ENCODE measurements around the gene CCNT2.
"Not testable (repeated sequence)": the region's sequence is repeated elsewhere in the genome, so short reads cannot be mapped to it uniquely, and the experiment has no call there.

Gene CCNT2

DNA sequence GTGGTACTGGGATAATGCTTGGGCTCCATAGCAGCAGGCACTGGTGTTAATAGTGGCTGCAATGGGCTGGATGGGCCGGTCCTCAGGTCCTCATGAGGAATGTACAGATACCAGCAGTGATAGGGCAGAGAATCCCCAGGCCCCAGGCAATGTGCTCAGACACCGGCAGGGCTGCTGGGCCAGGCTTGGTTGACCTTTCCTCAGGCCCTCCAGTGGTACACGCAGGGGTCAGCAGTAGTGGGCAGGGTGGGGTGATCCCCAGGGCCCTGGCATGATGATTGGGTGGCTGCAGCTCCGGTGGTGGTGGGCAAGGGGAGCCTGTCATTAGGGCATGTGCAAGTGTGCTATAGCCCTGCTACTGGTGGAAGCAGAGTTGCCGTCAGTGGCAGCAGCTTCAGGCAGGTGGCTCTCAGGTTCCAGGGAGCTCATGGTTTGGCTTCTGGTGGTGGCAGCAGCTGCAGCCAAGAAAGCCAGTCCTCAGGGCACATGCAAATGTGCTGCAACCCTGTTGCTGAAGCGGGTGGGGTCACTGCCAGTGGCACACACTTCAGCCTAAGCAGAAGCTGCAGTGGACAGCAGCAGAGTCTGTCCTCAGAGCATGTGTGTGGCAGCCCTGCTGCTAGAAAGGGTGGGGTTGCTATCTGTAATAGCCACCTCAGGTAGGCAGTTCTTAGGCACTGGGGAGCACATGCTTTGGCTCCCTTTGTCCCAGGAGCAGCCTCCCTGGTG is 56.8 kb downstream of the CCNT2 start:
- DNase-seq (ENCODE audit: low read depth), result no peak

DNA sequence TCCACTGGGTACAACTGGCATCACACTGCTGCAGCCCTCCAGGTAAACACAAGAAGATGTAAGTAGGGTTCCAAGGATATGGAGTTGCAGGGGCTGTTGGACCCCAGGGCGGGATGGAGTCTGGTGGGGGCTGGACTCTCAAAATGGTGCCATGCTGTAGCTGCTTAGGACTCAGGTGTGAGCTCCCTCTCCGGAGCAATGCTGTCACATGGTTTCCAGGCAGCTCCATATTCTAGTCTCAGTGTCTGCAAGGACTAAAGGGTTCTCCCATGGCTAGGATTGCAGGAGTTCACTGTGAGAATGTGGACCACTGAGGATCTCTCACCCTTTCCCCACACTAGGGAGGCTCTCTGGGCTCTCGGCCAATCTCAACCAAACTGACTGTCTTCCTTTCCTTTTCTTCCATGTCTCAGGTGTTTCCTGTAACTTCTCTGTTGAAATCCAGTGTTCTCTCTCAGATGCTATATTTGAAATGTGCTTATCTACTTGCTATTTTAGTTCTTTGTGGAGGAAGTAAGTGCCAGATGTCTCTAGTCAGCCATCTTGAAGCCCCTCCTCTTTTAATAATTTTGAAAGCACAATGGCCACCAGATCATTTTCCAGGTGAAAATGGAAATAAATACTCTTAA is 57.6 kb downstream of the CCNT2 start:
- no peak for DNase-seq (ENCODE audit: low read depth)

DNA sequence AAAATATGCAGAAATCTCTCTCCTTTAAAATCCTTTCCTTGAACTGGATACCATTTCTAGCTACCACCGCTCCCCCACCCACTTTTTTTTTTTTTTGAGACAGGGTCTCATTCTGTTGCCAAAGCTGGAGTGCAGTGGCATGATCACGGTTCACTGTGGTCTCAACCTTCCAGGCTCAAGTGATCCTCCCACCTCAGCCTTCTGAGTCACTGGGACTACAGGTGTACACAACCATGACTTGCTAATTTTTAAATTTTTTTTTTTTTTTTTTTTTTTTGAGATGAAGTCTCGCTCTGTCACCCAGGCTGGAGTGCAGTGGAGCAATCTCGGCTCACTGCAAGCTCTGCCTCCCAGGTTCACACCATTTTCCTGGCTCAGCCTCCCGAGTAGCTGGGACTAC is 58.5 kb downstream of the CCNT2 start:
- DNase-seq (ENCODE audit: low read depth), result not testable (repeated sequence)

DNA sequence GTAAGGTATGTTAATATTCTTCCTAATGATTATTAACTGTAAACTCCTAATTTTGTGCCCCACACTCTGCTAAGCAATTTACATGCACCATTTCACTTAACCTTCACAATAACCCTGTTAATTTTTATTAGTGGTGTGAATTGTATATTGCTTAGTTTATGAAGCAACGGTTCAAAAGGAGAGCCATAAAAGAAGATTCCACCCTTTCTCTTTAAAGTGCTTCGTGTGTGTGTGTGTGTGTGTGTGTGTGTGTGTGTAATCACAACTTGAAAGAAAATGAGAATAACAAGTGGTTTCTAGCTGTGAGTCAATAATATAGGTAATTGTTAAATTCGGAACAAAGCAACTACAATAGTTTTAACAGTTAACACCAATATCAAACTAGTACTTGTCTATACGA is 60.6 kb downstream of the CCNT2 start:
- DNase-seq (ENCODE audit: low read depth), result no peak

DNA sequence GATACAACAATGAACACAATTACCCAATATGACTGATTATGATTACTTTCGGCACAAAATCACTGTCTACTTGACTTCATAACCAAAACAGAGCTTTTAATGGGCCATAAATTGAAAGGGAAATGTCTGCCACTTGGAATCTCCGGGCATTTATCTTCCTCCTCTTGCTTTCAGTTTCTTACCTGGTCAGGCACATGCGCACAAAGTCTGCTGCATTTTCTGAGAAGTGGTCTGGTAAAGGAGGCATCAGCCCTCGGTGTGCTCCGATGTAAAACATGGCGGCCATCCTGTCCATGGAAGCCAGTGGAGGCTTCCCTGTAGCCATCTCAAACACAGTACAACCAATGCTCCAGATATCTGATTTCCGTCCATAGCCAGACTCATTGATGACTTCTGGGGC is 62.0 kb downstream of the CCNT2 start:
- DNase-seq (ENCODE audit: low read depth), result no peak

DNA sequence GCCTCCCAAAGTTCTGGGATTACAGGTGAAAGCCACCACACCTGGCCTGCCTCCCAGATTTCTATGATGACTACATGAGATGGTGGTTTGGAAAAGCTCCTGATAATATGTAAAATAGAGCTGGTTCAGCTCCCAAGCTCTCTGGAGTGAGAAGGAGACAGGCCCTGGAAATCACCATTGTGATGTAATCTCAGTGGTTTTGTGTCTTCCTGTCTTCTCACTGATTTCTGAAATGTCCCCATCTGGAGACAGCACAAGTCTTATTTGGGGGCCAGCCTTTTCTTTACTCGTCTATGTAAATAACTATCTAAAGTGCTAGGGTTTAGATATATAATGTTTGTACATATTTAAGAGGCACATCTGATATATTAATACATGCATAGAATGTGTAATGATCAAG is 64.0 kb downstream of the CCNT2 start:
- DNase-seq (ENCODE audit: low read depth), result no peak

DNA sequence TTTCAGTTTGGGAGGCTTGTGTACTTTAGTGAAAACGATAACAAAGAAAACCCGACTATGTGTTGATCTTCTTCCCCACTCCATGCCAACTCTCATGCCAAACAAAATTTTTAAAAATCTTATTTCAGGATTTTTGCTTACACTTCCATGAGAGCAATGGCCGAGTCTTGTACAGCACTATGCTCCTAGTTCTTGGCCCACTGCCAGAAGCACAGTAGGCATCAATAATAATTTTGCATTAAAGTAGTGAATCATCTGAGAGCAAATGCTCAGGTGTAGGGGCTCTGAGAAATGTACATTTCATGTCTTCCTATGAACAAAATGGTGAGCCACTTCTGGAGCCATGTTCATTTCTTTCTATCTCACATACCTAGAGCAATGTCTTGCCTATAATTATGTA is 66.4 kb downstream of the CCNT2 start:
- no peak for DNase-seq (ENCODE audit: low read depth)

DNA sequence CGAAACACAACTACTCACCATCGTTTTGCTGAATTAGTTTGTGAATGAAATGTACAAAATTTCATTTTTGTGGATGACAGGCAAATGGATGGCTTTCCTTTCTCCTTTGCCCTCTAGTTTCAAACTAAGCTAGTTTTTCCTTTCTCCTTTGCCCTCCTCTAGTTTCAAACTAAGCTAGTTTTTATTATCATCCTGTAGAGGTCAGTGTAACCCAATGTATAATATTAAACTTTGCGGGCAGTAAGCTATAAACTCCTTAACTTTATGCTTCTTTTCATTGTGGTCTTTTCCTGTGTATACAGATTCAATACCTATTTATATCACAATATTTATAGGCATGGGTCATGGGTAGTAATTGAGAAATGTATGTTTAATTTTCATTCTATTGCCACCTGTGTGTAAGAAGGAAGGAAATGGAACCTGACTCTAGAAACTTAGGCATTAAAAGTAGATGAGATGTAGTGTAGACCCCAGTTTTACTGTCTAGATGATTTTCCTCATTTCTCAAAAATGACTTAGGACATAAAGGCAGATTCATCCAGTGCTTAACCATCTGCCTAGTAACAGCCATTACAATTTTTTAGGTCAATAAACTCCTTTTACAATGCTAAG is 70.5 kb downstream of the CCNT2 start:
- DNase-seq (ENCODE audit: low read depth), result peak; percentile 27

DNA sequence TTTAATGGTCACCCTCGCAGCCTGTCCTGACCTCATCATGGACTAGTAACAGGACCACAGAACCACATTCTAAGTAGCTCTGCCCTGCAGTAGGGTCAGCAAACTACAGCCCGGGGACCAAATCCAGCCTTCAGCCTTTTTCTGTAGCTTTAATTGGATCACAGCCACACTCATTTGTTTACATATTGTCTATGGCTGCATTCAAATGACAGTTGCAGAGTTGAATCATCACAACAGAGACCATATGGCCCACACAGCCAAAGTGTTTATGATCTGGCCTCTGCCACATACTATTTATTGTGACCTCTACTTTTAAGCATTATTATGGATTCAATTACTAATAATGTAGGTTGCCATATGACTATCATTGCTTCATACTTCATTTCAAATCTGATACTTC is 80.9 kb downstream of the CCNT2 start:
- no peak for DNase-seq (ENCODE audit: low read depth)

DNA sequence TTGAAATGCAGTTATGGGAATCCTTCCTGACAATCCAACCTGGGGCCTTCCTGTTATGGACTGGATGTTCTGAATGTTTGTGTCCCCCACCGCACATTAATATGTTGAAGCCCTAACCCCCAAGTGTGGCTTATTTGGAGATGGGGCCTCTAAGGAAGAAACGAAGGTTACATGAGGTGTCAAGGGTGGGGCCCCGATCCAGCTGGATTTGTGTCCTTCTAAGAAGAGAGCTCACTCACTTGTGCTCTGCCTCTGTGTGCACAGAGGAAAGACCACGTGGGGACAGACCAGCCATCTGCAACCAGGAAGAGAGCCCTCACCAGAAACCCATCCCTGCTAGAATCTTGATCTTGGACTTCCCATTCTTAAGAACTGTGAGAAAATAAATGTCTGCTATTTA is 84.2 kb downstream of the CCNT2 start:
- no peak for DNase-seq (ENCODE audit: low read depth)

DNA sequence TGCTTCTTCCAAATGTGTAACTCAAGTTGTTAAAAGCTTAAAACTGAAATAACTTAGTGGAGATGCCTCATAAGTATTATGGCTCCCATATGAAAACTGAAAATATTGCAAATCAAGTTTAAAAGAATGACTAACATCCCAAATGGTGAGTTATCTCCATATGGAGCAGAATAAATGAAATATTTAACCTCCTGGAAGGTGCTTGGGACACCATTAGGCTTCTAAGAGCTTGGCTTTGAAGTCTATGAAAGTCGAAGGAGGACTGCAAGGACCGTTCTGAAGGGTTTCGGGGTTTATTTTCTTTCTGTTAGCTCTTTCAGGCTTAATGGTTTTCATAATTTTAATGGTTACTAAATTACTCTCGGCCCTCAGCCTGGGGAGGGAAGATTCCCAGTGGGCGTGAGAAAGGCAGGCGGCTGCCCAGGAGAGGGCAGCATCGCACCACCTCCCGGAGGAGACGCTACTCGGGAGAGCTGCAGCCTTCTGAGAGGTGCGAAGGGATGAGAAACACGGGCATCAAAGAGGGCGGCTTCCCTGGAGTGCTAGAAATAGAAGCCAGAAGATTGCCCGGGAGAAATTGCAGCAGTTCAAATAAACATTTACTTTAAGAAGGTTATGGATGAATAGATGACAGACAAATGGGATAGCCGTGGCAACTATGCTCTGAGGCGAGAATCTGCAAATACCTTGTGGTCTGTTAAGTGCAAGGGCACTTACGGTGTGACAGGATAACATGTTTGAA is 85.6 kb downstream of the CCNT2 start:
- peak; percentile 57 for DNase-seq (ENCODE audit: low read depth)

DNA sequence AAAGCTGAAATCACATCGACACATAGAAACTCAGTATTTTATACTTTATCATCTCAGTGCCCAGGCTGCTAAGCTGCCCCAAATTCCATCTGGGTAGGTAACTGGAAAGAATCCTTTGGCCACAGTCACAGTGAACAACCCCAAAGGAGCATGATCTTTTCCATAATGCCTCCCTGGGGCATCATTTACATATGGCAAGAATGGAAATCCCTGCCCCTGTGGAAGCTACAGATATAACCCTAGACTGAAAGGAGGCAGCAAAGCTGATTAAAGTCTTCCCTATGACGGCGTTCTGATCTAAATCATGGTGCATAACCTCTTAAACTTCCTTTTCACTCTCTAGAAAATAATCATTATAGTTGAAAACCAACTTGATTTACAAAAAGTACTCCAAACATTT is 87.1 kb downstream of the CCNT2 start:
- no peak for DNase-seq (ENCODE audit: low read depth)
